Heart right ventricle (tissue), 16 donors: ENCODE results near the gene TMPRSS9. TPM values are rescaled to one million over a fixed set of nuclear protein-coding genes. Genes with fewer than 3 reads are reported as not detected.
A peak's percentile ranks its signal among the peaks of the same experiment; 100 is the strongest.
"Not testable (repeated sequence)": the region's sequence is repeated elsewhere in the genome, so short reads cannot be mapped to it uniquely, and the experiment has no call there.

ENCODE experiments used
- ATAC-seq, 8 donors: fragments of 200-7000 bp; cut with Tn5 transposase; one replicate each; pipeline ENCODE4 v1.9.1; 2020; ENCODE audit warnings: mild to moderate bottlenecking in 8 of 8, moderate library complexity in 8 of 8, moderate number of reproducible peaks in 1 of 8
- DNase-seq, 2 donors: peaks; one replicate each; pipeline ENCODE4 v3.0.0-alpha.2; 2020
- H3K27ac ChIP-seq, 10 donors: fragments of 200-600 bp; sonication (generic) in 2 of 10; one replicate each; pipeline versions ENCODE4 v1.5.0 to v1.8.0; 2020 to 2022; ENCODE audit warnings: mild to moderate bottlenecking in 3 of 10
- H3K27me3 ChIP-seq, 7 donors: fragments of 200-600 bp; one replicate each; pipeline ENCODE4 v1.8.0; 2021 to 2022; ENCODE audit warnings: mild to moderate bottlenecking in 2 of 7
- H3K36me3 ChIP-seq, 9 donors: fragments of 200-600 bp; sonication (generic) in 1 of 9; one replicate each; pipeline versions ENCODE4 v1.5.0 to v1.8.0; 2020 to 2022; ENCODE audit warnings: mild to moderate bottlenecking in 2 of 9
- H3K4me1 ChIP-seq, 9 donors: fragments of 200-600 bp; sonication (generic) in 1 of 9; one replicate each; pipeline versions ENCODE4 v1.5.0 to v1.8.0; 2020 to 2022; ENCODE audit warnings: mild to moderate bottlenecking in 4 of 9
- H3K4me3 ChIP-seq, 10 donors: fragments of 200-600 bp; sonication (generic) in 2 of 10; one replicate each; pipeline versions ENCODE4 v1.5.0 to v1.8.0; 2020 to 2022; ENCODE audit warnings: mild to moderate bottlenecking in 7 of 10, moderate library complexity in 2 of 10
- H3K9me3 ChIP-seq, 11 donors: fragments of 200-600 bp in 10 of 11; sonication (generic) in 2 of 11; one replicate each; pipeline versions ENCODE4 v1.5.0 to v1.8.0; 2013 to 2022; ENCODE audit warnings: mild to moderate bottlenecking in 2 of 11, control low read depth in 1 of 11, moderate library complexity in 1 of 11
- WGBS, 2 donors: extraction: QIAGEN DNeasy Blood & Tissue Kit; methylation state at CpG; one replicate each; pipeline ENCODE4 v1.1.7; 2013; ENCODE audit warnings: inconsistent platforms in 1 of 2; 5-methylcytosine and 5-hydroxymethylcytosine counted together
- intact Hi-C, 10 donors: fragments of 100-400 bp; cut with DNase I; formaldehyde crosslinking; loops; one replicate each; pipeline versions ENCODE4 v1.11.1 to v1.14.2; 2022
- polyA plus RNA-seq, 2 donors: library from polyadenylated mRNA; stranded (reverse); fragments of 200-250 nt; gene quantifications; one replicate each; pipeline ENCODE4 v1.2.3, GENCODE V29; 2013
- total RNA-seq, 10 donors: library from RNA; stranded (reverse); fragmentation: NEBNext Ultra II Directional in 3 of 10; extraction: Animal tissue kit (Norgen Biotek cat#: 25700) in 3 of 10; gene quantifications; one replicate each; pipeline versions ENCODE4 v1.2.1 to v1.2.4, GENCODE V29; 2021 to 2023
- TF ChIP-seq, protein P1 (sequence below), 9 donors: fragments of 200-600 bp; sonication (generic) in 2 of 9; IDR thresholded peaks; one replicate each; pipeline versions ENCODE4 v1.5.0 to v1.8.0; 2021 to 2022; ENCODE audit warnings: antibody characterized with exemption in 9 of 9, mild to moderate bottlenecking in 5 of 9, moderate library complexity in 1 of 9
- donor health status: Arrhythmogenic right ventricular cardiomyopathy.
- donor health status: ischemic (EF 13 %, LVEDD 7.1; RV severe dilation, severe dysfunction).
- donor health status: healthy with polysubstance abuse.
- donor health status: DM: no; HTN: yes; CAD: no.
- donor health status: DM: no; HTN: no; CAD: no.
- donor health status: ischemic (EF 25% LVEDD 6.9; RV normal size, moderate dysfunction).
- donor health status: ischemic (EF 25% LVEDD 5.7; RV mildly dilated, moderate dysfunction).
- donor health status: healthy.
- donor health status: DM: yes; HTN: yes; CAD: no.
- donor health status: Ischemic cardiomyopathy.
- donor health status: ischemic (EF 35%, LVEDD 5.7; RV mildly dilated, moderate dysfunction).
- donor health status: nonischemic (EF 11% LVEDD 7.7; RV severe dilation, severe dysfunction).
- donor health status: DM: yes; HTN: yes; CAD: no.
- donor health status: PGD.
- donor health status: ischemic (EF 29% LVEDD 5.4; RV normal size, mild dysfunction).
- donor health status: nonischemic (EF 23%, LVEDD 6.1; RV moderate dilation, normal function).

The TMPRSS9 gene
- total and polyA plus RNA-seq, 12 donors = 0.01 TPM; not detected in 11

DNA sequence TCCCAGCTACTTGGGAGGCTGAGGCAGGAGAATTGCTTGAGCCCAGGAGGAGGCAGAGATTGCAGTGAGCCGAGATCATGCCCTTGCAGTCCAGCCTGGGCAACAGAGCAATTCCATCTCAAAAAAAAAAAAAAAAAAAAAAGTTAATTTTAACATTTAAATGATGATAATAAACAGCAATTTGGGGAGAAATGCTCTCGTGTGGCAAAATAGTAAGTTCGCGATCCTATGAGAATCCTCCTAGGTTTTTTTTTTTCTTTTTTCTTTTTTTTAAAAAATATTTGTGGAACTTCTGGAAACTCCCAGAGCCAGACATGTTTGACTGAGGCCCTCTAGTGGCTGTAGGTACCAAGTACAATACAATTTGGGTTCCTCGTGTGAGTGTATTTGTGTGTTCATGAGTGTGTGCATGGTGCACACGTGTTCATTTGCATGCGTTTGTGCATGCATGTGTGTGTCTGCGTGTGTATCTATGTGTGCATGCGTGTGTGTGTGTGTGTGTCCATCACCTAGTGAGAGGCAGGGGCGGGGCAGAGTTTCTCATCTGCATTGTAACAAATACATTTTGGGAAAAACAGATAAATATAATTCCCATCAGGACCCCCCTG is 31.2 kb downstream of the TMPRSS9 start:
- intact Hi-C loops = loop anchor here in 7 of 10 donors (1.0 to 10.0 kb wide), 9 partner anchors 106 to 236 kb away; partner anchors contain the start of genes PLEKHJ1 (in 5 of the 7), SF3A2 (in 5 of the 7), AP3D1 (in 2 of the 7) and PEAK3 (in 1 of the 7)
- H3K36me3 ChIP-seq = no peaks in the 10 kb centered on the region
- ATAC-seq (peak in 5 of 8 donors; percentile 33 to 71 (median 43)), DNase-seq (peak in 1 of 2 donors; percentile 35)
- H3K4me3 ChIP-seq = no peak overlapping the region
- no peak overlapping the region for H3K27ac ChIP-seq
- no peaks in the 10 kb centered on the region for H3K9me3 ChIP-seq
- TF ChIP-seq, protein P1, sequence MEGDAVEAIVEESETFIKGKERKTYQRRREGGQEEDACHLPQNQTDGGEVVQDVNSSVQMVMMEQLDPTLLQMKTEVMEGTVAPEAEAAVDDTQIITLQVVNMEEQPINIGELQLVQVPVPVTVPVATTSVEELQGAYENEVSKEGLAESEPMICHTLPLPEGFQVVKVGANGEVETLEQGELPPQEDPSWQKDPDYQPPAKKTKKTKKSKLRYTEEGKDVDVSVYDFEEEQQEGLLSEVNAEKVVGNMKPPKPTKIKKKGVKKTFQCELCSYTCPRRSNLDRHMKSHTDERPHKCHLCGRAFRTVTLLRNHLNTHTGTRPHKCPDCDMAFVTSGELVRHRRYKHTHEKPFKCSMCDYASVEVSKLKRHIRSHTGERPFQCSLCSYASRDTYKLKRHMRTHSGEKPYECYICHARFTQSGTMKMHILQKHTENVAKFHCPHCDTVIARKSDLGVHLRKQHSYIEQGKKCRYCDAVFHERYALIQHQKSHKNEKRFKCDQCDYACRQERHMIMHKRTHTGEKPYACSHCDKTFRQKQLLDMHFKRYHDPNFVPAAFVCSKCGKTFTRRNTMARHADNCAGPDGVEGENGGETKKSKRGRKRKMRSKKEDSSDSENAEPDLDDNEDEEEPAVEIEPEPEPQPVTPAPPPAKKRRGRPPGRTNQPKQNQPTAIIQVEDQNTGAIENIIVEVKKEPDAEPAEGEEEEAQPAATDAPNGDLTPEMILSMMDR (IDR thresholded peaks at IDR 0.05) = peak; percentile 62 to 82 (median 74)
- H3K4me1 ChIP-seq = peaks cover 0 to 5% (median 0%) of the 10 kb centered on the region in 9 donors
- WGBS, 2 donors = 6 to 7% methylated on average over 10 of the region's 10 CpGs
- peaks cover 0 to 31% (median 6%) of the 10 kb centered on the region in 7 donors for H3K27me3 ChIP-seq

- Histone ChIP-seq H3K9me3 (no peaks in the 10 kb centered on the region), H3K27ac (no peak overlapping the region), H3K4me3 (no peak overlapping the region), H3K27me3 (peaks cover 0 to 29% (median 6%) of the 10 kb centered on the region in 7 donors), H3K36me3 (no peaks in the 10 kb centered on the region), H3K4me1 (peaks cover 0 to 5% (median 0%) of the 10 kb centered on the region in 9 donors)
- intact Hi-C loops = loop anchor here in 7 of 10 donors (5.0 to 10.0 kb wide), 8 partner anchors 108 to 238 kb away; partner anchors contain the start of genes PLEKHJ1 (in 5 of the 7), SF3A2 (in 5 of the 7), AP3D1 (in 2 of the 7) and PEAK3 (in 1 of the 7)
- DNase-seq = no peak
- no peak for ATAC-seq
- TF ChIP-seq, protein P1 (IDR thresholded peaks at IDR 0.05) = no peak
- 60 to 74% methylated on average over 7 of the region's 7 CpGs for WGBS, 2 donors
These were observed 32.3 kb downstream of the TMPRSS9 start for GRCh38 chr19:2392366-2392765.

GRCh38 chr19:2392899-2393298 is 32.8 kb downstream of the TMPRSS9 start:
- H3K36me3 ChIP-seq, H3K9me3 ChIP-seq, H3K27ac ChIP-seq, DNase-seq, H3K4me3 ChIP-seq, H3K4me1 ChIP-seq, ATAC-seq: not testable (repeated sequence)
- intact Hi-C loops = loop anchor here in 7 of 10 donors (5.0 to 10.0 kb wide), 8 partner anchors 108 to 238 kb away; partner anchors contain the start of genes PLEKHJ1 (in 5 of the 7), SF3A2 (in 5 of the 7), AP3D1 (in 2 of the 7) and PEAK3 (in 1 of the 7)
- peaks cover 0 to 24% (median 8%) of the 10 kb centered on the region in 7 donors for H3K27me3 ChIP-seq
- 75% methylated on average over 8 of the region's 8 CpGs for WGBS, 2 donors

DNA sequence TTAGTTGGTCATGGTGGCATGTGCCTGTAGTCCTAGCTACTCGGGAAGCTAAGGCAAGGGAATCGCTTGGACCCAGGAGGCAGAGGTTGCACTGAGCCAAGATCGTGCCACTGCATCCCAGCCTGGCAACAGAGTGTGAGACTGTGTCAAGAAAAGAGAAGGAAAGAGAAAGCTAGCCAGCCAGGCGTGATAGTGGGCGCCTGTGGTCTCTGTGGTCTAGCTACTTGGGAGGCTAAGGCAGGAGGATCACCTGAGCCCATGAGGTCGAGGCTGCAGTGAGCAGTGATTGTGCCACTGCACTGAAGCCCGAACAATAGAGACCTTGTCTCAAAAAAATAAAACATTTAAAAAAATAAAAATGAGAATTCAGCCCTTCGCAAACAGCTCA is 34.0 kb downstream of the TMPRSS9 start:
- Histone ChIP-seq H3K9me3 (no peaks in the 10 kb centered on the region), H3K27me3 (peaks cover 0 to 17% (median 3%) of the 10 kb centered on the region in 7 donors), H3K4me3 (peak overlapping the region in 1 of 10 donors; percentile 35), H3K36me3 (no peaks in the 10 kb centered on the region), H3K27ac (peak overlapping the region in 2 of 10 donors; percentile 4 to 60), H3K4me1 (peaks cover 0 to 5% (median 0%) of the 10 kb centered on the region in 9 donors)
- TF ChIP-seq, protein P1 (IDR thresholded peaks at IDR 0.05) = no peak
- 77 to 79% methylated on average over 8 of the region's 8 CpGs for WGBS, 2 donors
- intact Hi-C loops = loop anchor here in 7 of 10 donors (5.0 to 10.0 kb wide), 8 partner anchors 109 to 239 kb away; partner anchors contain the start of genes PLEKHJ1 (in 5 of the 7), SF3A2 (in 5 of the 7), AP3D1 (in 2 of the 7) and PEAK3 (in 1 of the 7)
- ATAC-seq (no peak), DNase-seq (no peak)
